DND-41 (cell line): ENCODE measurements around the gene SPACA7.

Experiments
- ATAC-seq: fragments of 200-7000 bp; cut with Tn5 transposase; 3 replicates; pipeline ENCODE4 v1.9.1; 2021; ENCODE audit warnings: low read depth; ENCODE audit not compliant: insufficient read depth
- DNase-seq: peaks from one replicate; pipeline ENCODE4 v3.0.0-alpha.2; 2020
- H2AFZ ChIP-seq: 2 replicates; pipeline ENCODE4 v1.6.0; 2012; ENCODE audit warnings: low read depth, low read length
- H3K27ac ChIP-seq: 2 replicates; pipeline ENCODE4 v1.5.1; 2012; ENCODE audit warnings: low read length, inconsistent platforms
- H3K27me3 ChIP-seq: fragments of 200-600 bp; sonication (generic); 2 replicates; pipeline ENCODE4 v1.6.0; 2012; ENCODE audit warnings: low read length, mild to moderate bottlenecking, inconsistent platforms; ENCODE audit not compliant: insufficient read depth, poor library complexity
- H3K36me3 ChIP-seq: 2 replicates; pipeline ENCODE4 v1.5.1; 2012; ENCODE audit warnings: low read length, inconsistent platforms; ENCODE audit not compliant: insufficient read depth
- H3K4me1 ChIP-seq: 2 replicates; pipeline ENCODE4 v1.5.1; 2012; ENCODE audit warnings: mild to moderate bottlenecking, low read length; ENCODE audit not compliant: insufficient read depth
- H3K4me2 ChIP-seq: 2 replicates; pipeline ENCODE4 v1.6.0; 2012; ENCODE audit warnings: mild to moderate bottlenecking, moderate library complexity, low read length, inconsistent platforms; ENCODE audit not compliant: insufficient read depth
- H3K4me3 ChIP-seq, 2 experiments: fragments of 200-600 bp in 1 of 2; shearing (Covaris generic) in 1 of 2; 2 replicates each; pipeline ENCODE4 v1.5.1; 2012 to 2016; ENCODE audit warnings: inconsistent platforms in 2 of 2, low read length in 2 of 2, mild to moderate bottlenecking in 2 of 2, low read depth in 1 of 2, moderate library complexity in 1 of 2
- H3K79me2 ChIP-seq: 2 replicates; pipeline ENCODE4 v1.6.0; 2012; ENCODE audit warnings: low read length, inconsistent platforms; ENCODE audit not compliant: insufficient read depth
- H3K9ac ChIP-seq: 2 replicates; pipeline ENCODE4 v1.6.0; 2012; ENCODE audit warnings: low read depth, mild to moderate bottlenecking, inconsistent platforms, low read length, moderate library complexity
- H3K9me3 ChIP-seq: 2 replicates; pipeline ENCODE4 v1.5.1; 2012; ENCODE audit warnings: low read length, moderate library complexity, mild to moderate bottlenecking, inconsistent platforms; ENCODE audit not compliant: insufficient read depth, severe bottlenecking
- H4K20me1 ChIP-seq: 2 replicates; pipeline ENCODE4 v1.6.0; 2012; ENCODE audit warnings: low read length; ENCODE audit not compliant: insufficient read depth
- EZH2 ChIP-seq: IDR thresholded peaks from 3 replicates; pipeline ENCODE4 v1.6.1; 2012; ENCODE audit warnings: borderline replicate concordance, low read depth, mild to moderate bottlenecking, moderate library complexity, low read length, inconsistent platforms; ENCODE audit not compliant: severe bottlenecking
- TF ChIP-seq, protein P1 (sequence below): IDR thresholded peaks from 2 replicates; pipeline ENCODE4 v1.5.1; 2012; ENCODE audit warnings: borderline replicate concordance, low read length, moderate library complexity, mild to moderate bottlenecking; ENCODE audit not compliant: poor library complexity, severe bottlenecking; ENCODE audit errors: extremely low read depth

The SPACA7 gene, protein sequence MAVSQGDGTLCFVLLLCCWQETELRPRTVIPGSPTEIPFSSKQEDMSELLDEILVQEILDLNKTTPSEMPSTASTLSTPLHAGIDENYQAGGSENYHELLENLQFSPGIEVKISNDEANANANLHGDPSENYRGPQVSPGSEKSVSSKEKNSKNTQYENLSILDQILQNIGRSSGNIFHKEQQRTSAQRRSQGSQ

DNA sequence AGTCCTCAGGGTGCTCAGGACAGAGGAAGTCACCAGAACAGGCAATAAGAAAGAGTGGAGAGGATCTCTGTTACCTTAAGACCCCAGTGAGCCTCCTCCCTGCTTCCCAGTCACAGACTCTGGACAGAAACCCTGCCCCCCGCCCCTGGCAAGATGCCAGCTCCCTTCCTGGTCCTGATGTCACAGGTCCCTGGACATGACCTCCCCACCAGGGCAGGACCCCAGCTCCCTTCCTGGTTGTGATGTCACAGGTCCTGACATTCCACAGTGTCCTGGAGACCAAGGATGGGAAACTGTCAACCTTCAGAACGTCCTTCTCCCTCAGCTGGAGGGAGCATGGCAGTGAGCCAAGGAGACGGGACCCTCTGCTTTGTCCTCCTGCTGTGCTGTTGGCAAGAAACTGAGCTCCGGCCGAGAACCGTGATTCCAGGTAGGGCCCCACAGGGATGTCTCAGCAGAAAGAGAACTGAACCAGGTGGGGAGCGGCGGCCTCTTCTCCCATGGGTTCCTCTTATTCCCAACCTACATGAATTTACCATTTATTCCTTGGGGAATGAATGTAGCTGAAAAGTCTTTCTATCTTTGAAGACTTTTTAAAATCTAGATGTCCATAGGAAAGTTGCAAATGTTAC is at the start of gene SPACA7:
TSS of gene SPACA7 (plus strand) at position 306 of the 632 bp plus-strand sequence. CDS start at position 337, 31 bp downstream.
- no peak for ATAC-seq
- no peaks in the 10 kb centered on the region for H3K9me3 ChIP-seq
- no peaks in the 10 kb centered on the region for H3K27me3 ChIP-seq
- no peak within 1 kb of the TSS for H3K4me2 ChIP-seq
- no peak for DNase-seq
- H2AFZ ChIP-seq = no peak within 1 kb of the TSS
- H3K4me1 ChIP-seq = no peaks in the 10 kb centered on the region
- no peaks in the 10 kb centered on the region for H3K36me3 ChIP-seq
- H4K20me1 ChIP-seq = no peaks in the 10 kb centered on the region
- H3K79me2 ChIP-seq = no peaks in the 10 kb centered on the region
- H3K9ac ChIP-seq = no peak within 1 kb of the TSS
- H3K4me3 ChIP-seq = no peak within 1 kb of the TSS
- TF ChIP-seq, protein P1, sequence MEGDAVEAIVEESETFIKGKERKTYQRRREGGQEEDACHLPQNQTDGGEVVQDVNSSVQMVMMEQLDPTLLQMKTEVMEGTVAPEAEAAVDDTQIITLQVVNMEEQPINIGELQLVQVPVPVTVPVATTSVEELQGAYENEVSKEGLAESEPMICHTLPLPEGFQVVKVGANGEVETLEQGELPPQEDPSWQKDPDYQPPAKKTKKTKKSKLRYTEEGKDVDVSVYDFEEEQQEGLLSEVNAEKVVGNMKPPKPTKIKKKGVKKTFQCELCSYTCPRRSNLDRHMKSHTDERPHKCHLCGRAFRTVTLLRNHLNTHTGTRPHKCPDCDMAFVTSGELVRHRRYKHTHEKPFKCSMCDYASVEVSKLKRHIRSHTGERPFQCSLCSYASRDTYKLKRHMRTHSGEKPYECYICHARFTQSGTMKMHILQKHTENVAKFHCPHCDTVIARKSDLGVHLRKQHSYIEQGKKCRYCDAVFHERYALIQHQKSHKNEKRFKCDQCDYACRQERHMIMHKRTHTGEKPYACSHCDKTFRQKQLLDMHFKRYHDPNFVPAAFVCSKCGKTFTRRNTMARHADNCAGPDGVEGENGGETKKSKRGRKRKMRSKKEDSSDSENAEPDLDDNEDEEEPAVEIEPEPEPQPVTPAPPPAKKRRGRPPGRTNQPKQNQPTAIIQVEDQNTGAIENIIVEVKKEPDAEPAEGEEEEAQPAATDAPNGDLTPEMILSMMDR = no peak
- no peak for TF ChIP-seq EZH2
- H3K27ac ChIP-seq = no peak within 1 kb of the TSS

DNA sequence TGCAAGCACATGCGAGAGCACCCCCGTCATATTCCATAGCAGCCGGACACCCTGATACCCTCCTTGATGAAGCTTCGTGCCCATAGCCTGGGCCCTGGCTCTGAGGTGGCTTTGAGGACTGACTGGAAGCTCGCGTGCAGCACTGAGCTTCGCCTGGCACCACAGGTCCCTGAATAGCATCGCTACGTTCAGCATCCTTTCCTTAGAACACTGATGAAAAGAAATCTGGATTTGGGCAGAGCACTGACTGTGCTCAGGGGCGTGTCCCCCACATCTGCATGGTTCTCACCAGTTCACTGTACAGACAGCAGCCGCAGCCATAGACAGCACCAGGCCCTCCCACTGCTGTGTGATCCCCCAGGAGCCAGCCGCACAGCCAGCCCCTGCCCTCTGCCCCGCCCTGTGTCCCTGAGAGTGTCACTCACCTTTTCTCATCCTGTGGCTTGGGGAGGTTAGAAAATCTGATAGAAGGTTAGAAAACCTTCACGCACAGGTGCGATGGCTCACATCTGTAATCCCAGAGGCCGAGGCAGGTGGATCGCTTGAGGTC is 49.3 kb upstream of the SPACA7 start:
- Histone ChIP-seq H3K4me1 (no peaks in the 10 kb centered on the region), H3K27ac (no peak overlapping the region), H2AFZ (no peak overlapping the region), H3K4me3 (no peak overlapping the region), H3K4me2 (no peak overlapping the region), H3K9me3 (no peaks in the 10 kb centered on the region), H3K27me3 (peaks cover 6% of the 10 kb centered on the region), H3K36me3 (no peaks in the 10 kb centered on the region), H3K9ac (no peak overlapping the region), H3K79me2 (no peaks in the 10 kb centered on the region), H4K20me1 (no peaks in the 10 kb centered on the region)
- TF ChIP-seq, protein P1 = no peak
- no peak for TF ChIP-seq EZH2
- ATAC-seq (no peak), DNase-seq (no peak)

DNA sequence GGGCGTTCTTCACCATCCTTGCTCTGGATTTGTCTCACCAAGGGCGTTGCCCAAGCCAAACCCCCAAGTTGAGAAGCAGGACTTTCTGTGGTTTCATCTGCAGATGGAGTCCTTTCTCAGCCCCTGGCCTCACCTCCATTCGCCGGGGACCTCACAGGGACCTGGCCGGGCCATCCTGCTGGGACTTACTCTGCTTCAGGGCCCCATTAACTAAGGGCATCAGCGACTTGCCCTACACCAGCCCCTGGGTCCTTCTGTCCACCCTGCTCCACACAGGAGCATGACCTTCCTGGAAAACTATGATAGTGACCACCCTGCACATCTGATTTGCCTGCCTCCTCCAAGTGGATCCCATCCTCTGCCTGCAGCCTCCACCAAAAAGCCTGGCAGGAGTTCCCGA is 47.2 kb upstream of the SPACA7 start:
- TF ChIP-seq, protein P1 = no peak
- TF ChIP-seq EZH2 = no peak
- Histone ChIP-seq H3K4me3 (no peak overlapping the region), H3K9me3 (no peaks in the 10 kb centered on the region)

More for the DNA sequence above, 47.2 kb upstream of the SPACA7 start:
- no peaks in the 10 kb centered on the region for H3K4me1 ChIP-seq
- H3K4me2 ChIP-seq = no peak overlapping the region
- H3K9ac ChIP-seq = no peak overlapping the region
- DNase-seq (no peak), ATAC-seq (no peak)
- no peaks in the 10 kb centered on the region for H3K36me3 ChIP-seq
- H3K27me3 ChIP-seq = peaks cover 6% of the 10 kb centered on the region
- no peaks in the 10 kb centered on the region for H4K20me1 ChIP-seq
- H3K27ac ChIP-seq = no peak overlapping the region
- H3K79me2 ChIP-seq = no peaks in the 10 kb centered on the region
- H2AFZ ChIP-seq = no peak overlapping the region
